OCI-M2 (cell line): ENCODE results near the gene PRPF6.

ENCODE experiments used
- DNase-seq: peaks from one replicate; lab custom pipeline; 2025; ENCODE audit not compliant: unreplicated experiment; lab: John Stamatoyannopoulos, UW

Gene PRPF6

DNA sequence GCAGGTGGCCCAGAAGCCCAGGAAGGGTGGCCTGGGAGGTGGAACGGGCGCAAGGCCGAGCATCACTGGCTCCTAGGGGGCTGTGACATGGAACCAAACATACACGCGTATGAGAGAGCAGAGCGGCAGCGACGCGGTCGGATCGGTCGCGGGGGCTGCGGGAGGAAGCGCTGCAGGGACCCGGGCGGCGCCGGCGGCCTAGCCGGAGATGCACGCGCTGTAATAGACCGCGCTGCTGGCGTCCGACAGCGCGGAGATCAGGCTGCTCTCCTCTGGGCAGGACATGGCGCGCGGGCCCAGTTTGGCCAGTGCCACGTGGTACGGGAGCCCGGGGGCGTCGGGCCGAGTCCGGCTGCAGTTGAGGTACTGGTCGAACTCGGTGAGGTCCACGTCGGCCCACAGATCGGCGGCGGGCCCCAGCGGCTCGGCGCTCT is 67.1 kb downstream of the PRPF6 start:
- no peak for DNase-seq

DNA sequence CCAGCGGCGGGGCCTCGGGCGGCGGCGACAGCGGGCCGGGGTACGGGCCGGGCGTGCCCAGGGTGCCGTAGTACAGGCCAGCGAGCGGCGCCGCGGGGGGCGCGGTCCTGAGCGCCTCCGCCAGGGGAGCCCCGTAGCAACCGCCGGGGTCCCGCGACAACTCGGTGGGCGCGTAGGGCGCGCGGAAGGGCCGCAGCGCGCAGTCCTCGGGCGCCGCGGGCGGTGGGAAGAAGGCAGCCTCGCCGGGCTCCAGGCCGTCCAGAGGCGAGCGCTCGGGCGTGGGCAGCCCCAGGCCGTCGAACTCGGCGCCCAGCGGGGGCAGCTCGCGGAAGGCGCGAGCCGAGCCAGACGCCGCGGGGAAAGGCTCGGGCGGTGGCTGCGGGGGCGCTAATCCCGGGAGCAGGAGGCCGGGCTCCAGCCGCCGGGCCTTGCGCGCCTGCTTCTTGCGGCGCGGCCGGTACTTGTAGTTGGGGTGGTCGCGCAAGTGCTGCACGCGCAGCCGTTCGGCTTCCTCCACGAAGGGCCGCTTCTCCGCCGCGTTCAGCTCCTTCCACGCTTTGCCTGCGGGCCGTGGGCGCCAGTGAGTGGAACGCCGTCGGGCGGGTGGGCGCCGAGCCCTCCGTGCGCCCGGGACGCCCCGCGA is 67.6 kb downstream of the PRPF6 start:
- no peak for DNase-seq

DNA sequence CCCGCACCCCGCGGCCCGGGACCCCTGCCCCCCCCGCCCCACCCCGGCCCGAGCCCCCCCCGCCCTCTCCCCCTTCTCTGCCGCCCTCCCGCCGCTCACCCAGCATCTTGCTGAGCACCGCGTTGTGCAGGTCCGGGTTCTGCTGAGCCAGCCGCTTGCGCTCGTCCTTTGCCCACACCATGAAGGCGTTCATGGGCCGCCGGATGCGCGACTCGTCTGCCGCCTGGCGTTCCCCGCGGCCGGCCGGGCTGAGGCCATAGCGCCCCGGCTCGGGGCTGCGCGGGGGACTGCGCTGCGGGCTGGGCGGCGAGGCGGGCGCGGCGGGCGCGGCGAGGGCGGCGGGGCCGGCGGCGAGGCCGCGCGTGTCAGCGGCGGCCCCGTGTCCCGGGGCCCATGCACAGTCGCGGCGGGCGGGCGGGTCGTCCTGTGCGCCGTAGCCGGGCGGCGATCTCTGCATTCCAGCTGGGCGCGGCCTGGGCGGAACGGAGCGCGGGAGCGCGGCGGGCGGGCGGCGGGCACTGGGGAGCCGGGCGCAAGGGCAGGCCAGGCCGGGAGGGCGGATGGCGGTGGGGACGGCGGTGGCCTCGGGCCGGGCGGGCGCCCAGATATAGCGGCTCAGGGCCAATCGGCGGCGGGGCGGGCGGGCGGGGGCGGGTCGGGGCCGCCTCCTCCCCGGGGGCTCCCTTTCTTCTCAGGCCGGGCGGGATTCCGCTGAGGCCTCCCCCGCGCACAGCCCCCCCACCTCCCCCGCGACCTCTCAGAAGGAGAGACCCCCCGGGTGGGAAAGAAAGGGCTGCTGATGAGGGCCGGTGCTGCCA is 68.3 kb downstream of the PRPF6 start, which contains the start of gene SOX18:
TSS of gene SOX18 (minus strand) at position 580 of the 818 bp plus-strand sequence. CDS start at position 457, 123 bp downstream.
- no peak for DNase-seq

DNA sequence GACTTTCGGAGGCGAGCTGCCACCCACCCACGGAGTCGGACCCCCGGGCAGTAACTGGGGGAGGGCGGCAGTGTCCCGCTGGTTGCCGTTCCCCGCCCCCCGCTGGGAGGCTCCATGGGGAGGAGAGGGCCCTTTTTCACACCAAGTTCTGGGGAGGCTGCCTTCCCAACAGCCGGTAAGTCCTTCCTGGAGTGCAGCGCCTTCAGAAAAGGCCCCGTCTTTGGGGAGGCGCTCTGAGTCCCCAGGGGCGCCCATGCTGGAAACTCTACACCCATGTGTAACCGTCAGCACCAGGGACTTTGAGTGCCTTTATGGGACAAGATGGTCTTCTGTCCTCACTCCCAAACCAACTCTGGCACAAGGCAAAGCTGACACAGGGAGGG is 68.9 kb downstream of the PRPF6 start:
- DNase-seq = no peak

DNA sequence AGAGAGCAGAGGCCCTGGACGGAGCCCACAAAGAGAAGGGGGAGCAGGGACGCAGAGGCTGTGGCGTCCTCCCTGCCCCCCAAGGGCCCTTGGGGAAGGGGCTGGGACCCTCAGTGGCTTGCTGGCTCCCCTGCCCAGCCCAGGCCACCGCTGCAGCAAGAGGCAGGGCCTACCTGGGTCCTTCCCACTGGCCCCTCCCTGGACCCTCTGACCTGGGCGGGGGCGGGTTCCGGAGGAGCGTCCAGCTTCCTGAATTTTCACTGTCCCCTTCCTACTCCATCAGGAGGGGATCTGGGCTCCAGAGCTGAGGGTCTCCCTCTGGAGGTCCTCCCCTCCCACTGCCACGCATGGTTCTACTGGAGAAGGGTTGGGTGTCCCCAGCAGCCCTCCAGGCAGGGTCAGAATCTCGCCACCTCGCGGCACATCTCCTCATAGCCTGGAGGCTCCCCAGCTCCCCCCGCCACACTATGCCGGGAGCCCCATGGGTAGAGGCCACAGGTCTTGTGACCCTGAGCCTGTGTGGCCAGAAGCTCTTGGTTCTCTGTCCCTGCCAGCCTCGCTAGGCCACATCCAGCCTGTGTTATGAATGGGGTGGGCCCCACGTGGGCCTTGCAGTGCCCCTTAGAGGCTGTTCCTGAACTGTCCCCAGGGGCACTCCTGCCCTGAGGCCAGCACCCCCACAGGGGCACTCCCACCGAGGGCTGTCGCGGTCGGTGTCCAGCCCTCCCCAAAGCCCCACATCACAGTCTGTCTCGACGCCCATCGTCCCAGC is 69.5 kb downstream of the PRPF6 start:
- no peak for DNase-seq

DNA sequence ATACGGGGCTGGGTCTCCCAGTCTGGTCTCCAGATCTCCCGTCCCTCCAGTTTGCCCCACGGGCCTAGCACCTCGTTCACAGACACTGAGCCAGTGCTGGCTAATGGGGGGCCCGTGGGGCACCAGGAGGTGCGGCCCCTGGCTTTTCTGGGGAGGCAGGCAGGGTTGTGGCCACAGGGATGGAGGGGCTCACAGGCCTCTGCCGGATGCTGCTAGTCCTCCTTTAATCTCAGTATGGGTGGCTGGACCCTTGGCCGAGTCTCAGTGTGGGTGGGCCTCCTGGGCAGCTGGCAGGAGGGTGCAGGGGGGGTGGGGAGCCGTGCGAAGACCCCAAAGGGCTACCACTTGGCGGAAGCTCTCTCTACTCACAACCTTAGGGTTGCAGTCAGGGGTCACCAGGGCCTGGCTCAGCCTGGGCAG is 70.1 kb downstream of the PRPF6 start:
- DNase-seq = no peak

DNA sequence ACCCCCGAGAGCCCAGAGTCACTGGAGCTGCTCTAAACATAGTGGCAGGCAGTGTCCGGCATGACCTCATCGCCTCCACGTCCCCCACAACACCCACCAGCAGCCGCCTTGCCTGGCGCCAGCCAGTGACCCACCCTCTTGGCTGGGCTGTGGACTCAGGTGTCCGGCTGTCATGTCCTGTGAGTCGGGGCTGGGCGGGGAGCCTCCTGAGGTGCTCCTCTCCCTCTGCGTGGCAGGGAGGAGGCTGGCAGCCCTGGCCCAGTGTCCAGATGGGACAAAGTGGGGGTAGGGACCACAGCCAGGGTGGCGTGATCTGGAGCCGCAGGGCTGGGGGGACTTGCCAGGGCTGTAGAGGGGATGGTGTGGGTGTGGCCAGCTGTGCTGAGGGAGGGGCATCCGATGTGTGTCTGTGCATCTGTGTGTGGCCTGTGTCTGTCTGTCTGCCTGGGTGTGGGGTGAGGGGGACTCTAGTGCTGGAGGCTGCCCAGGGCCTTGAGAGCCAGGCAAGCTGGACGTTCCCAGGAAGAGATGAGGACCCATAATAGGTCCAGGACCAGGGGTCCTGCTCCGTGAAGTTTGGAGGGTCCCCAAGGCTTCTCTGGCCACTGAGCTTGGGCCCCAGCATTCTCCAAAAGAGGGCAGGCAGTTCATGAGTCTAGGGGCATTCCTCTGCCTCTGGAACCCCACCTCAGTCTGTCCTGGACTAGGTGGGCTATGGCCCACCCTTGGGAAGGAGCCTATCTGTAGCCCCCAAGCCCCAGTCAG is 70.8 kb downstream of the PRPF6 start:
- no peak for DNase-seq

DNA sequence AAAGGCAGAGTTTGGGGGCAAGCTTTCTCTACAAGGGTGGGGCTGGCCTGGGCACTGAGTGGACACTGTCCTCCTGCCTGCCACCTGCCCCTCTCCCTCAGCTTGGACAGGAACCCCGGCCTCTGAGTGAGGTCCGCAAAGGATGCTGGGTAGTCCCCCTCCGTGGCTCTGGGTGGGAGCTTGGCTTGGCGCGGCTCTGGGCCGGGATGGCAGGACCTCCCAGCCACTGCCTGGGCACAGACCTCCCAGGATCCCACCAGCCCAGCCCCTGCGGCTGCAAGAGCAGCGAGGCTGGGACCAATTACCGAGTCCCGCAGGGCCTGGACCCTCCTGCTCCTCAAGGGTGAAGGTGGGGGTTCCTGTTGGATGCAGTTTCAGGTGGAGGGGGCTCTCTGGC is 71.4 kb downstream of the PRPF6 start:
- DNase-seq = no peak

DNA sequence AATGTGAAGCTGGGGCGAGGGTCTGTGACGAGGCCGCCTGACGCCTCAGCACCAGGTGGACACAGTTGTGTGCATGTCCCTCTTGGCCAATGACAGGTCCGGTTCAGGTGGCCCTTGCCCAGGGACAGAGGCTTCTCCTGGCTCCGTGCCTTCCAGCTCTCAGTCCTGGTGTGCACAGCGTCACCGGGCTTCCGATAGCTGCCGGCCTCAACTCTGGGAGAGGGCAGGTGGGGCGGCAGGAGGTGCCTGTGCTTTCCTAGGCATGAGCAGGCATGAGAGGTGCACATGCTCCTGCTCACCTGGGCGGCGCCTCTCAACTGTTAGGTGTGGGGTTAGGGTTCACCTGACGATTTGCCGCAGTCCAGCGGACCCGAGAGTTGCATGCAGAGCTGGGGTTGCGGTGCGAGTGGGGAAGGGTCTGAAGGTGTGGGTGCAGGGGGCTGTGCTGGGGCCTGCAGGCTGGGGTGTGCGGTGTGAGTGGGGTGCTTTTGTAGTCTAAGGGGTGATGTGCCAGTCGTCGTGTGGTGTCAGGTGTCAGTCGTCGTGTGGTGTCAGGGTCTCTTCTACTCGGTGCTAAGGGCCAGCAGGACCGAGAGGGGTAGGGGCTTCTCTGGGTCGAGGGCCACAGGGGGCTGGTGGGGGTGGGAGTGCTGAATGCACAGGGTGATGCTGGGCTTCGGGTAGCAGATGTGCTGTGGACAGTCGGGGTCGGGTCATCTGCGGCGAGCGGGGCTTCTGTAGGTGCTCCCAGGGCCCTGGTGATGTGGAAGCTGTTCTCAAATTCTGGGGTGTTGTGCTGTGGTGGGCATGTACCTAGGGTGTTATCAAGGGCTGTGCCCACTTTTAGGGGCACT is 72.3 kb downstream of the PRPF6 start:
- no peak for DNase-seq

DNA sequence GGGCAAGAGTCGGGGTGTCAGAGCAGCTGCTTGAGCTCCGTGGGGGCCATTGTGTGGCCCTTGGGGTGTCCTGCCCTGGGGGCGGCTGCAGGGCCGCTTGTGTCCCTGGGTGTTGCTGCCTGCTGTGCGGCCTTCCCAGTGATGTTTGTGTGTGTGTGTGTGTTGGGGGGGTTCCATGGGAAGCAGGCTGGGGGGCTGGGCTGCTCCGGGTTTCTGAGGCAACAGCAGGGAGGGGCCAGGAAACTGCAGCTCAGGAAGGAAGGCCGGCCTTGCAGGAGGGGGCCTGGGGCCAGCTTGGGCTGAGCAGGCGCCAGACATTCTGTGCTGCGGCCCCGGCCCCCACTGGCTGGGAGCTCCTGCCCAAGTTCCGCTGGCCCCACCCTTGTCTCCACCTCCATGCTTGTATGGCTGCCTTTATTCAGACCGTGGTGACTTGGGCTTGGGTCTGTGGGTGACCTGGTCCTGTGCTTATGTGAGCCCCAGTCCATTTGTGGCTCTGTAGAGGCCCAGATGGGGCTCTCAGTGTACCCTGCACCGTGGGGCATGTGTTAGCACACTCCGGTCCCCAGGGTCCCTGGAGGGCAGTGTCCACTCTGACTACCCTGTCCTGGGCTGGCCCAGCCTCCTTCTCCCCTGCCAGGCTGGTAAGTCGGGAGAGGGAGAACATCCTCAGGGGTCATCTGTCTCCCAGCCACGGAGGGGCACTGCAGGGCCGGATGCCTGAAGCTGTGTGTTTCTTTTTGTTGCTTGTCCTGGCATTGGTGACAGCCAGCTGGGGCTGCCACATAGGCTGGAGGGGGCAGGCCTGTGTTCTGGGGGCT is 73.1 kb downstream of the PRPF6 start:
- no peak for DNase-seq

DNA sequence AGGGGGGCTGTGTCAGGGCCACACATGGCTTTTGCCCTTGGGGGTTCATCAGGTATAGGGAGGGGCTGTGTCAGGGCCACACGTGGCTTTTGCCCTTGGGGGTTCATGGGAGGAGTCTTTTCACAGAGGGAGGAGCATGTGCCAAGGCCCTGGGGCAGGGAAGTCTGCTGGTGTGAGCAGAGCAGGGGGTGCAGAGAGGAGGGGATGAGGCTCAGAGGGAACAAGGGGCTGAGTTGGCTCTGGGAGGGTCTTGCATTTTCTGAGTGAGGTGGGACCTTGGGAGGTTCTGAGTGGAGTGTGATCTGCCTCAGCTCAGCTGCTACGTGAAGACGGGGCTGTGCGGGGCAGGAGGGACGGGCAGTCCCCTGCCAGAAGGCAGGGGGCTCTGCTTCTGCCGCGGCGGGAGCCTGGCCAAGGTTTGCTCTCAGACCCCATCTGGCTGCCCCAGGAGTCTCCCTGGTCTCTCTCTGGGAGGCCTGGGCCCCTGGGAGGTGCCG is 74.5 kb downstream of the PRPF6 start:
- no peak for DNase-seq

DNA sequence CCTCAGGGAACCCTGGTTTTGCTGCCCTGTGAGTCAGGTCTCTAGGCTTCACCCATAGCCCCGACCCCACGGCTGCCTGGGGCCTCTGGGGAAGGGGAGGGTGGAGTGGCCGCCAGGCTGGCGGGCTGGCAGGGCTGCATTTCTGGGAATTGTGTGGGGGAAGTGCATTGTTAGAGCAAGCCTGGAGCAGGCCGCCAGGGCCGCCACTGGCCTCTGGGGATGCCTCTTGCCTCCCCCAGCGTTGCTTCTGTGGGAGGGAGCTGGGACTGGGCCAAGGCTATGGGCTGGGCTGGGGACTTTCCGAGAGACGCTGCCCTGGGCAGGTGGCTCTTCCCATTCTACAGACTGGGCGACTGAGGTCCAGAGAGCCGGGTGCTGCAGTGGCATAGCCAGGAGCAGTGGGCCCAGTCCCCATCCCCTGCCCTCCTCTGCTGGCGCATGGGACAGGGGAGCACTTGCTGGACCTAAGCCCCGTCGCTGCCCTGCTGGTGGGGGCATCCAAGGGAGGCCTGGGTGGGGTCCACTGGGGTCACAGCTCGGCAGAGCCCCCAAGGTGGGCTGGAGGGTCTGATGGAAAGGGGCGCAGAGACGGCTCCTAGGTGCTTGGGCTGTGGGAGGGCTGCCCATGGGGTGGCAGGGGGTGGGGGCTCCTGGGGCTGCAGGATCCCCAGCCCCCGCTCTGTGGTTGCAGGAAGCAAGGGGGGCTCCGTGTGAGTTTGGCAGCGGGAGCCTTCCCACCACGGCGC is 75.1 kb downstream of the PRPF6 start:
- no peak for DNase-seq

DNA sequence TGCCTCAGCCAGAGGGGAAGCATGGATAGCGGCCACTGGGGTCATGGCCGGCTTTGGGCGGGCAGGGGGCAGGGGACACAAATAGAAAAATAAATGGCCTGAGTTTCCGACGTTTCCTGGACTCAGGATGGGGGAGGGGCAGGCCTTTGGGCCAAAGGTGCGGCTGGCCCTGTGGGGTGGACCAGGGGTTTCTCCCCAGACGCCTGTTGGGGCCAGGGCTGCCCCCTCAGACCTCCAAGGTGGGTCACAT is 75.6 kb downstream of the PRPF6 start:
- DNase-seq = no peak

DNA sequence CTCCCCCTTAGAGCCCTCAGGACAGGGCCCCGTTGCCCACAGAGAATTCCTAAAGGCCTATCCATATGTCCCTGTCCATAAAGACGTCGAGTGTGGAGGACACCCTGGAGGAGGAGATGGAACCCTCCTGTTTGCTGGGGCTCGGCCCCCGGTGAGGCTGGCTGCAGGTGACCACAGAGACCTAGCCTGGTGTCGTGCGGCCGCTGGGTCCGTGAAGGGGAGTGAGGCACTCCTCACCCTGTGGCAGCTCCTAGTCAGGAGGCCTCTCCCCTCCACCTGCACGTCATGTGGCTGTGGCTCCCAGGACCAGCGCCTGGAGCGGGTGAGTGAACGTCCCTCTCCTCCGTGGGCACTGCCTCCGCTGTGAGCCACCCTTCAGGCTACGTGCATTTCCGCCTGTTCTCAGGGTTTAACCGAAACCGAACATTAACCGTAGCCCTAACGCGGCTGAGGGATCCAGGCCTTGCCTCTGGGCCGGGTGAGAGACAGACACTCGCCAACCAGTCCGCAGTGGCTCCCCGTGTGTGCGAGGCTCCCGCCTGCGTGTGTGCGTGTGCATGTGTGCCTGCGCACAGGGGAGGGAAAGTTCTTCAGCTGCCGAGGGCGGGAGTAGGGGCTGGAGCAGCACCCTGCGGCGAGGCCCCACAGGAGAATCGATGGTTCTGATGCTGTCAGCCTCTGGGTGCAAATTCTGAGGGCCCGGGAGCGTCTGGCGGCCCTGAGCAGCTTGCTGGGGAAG is 76.1 kb downstream of the PRPF6 start:
- no peak for DNase-seq

DNA sequence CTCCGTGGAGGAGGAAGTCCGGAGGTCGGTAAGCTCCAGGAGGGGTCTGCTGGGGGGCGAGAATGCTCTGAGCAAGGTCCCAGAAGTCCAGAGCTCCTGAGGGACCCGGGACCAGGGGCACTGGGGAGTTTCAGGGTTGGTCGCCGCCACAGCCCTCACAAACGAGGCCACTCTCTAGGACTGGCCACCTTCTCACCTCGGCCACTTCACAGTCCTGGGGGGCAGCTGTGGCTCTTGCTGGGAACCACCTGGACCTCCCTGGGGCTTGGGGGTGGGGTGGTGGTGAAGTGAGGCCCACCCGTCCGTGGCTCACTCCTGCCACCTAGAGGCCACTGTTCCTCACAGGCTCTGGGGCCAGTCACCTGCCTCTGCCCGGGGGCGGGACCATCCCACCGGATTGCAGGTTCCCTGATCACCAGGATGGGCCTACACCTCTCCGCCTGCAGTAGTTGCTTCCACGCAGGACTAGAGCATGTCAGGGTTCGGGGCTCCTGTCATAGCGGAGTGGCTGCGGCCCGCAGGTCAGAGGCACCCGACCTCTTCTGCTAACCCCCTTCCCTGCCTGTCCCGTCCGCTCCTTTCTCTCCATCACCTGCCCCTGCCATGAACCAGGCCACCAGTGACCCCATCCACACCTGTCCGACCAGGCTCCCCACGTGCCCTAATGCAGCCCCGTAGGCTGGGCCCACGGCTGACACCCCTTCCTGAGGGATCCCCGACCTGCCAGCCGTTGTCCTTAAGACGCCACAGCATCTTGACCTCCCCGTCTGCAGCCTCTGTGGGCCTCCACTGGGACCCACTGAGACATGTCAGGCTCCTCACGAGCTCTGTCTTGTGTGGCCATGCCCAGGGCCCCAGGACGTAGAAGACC is 76.9 kb downstream of the PRPF6 start:
- no peak for DNase-seq

DNA sequence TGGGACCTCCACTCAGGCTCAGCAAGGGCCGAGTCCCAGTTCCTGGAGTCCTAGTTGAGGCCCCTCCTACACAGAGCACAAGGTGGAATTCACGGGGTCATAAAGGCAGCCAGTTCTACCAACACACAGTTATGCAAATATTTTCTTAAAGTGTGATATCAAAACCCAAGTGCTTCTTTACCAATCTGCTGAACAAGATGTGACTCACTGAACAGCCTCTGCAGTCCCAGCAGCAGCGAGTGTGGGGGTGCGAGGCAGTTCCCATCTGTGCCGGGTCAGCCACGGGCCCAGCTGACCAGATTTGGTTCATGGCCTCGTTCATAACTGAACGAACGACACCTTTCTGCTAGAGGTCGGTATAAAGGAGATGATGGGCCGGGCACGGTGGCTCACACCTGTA is 77.6 kb downstream of the PRPF6 start:
- no peak for DNase-seq

DNA sequence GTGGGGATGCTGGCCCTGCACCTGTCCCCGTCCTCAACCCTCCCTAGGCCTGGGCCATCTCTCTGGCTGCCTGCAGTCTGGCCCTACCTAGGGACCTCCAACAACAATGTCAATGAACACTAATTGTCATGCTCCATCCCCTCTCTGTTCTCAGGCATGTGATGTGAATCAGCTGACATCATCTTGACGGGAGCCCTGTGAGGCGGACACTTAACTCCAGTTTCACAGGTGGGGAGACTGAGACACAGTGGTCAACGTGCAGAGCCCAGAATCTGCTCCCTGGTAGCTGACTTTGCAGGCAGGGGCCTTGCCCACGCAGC is 81.3 kb downstream of the PRPF6 start:
- DNase-seq = no peak
